Retina (tissue), 1 donor: ENCODE data around the gene GGT5.
"Not testable (repeated sequence)": the region's sequence is repeated elsewhere in the genome, so short reads cannot be mapped to it uniquely, and the experiment has no call there.

Experiments used
- DNase-seq: peaks from one replicate; pipeline ENCODE4 v3.0.0-alpha.2; 2016

GGT5 gene

DNA sequence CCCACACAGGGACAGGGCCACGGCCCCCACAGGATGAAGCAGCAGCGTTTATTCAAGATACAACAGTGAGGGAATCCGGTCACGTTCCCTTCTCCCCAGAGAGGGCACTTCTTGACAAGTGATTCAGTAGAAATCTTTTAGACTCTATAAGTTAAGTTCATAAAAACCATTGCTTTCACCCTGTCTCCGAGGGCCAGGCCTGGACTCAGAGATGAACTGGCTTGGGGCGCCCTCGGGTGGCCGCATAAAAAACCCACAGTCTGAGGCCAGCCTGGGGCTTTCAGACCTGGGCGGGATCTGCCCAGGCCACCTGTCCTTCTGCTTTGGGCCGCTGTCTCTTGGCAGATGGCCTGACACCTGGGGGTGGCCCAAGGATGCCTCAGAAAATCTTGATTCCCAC is 14.6 kb upstream of the GGT5 start:
- peak; percentile 59 for DNase-seq

DNA sequence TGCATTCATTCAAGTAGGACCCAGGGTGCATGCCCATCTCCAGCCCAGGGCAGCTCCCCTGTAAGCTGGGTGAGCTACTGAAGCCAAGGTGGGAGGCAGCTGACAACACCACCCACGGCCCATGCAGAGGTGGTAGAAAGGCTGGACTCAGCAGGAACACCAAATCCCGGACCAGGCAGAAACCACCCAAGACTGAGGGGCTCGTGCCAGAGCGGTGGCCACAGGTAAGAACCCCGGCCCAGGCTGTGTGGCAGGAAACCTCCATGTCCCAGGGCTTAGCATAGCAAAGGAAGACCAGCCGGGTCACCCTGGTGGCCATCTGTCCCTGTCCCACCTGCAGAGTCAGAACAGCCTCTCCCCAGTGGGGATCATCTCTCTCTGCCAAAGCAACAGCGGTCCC is 11.9 kb upstream of the GGT5 start:
- DNase-seq = not testable (repeated sequence)

DNA sequence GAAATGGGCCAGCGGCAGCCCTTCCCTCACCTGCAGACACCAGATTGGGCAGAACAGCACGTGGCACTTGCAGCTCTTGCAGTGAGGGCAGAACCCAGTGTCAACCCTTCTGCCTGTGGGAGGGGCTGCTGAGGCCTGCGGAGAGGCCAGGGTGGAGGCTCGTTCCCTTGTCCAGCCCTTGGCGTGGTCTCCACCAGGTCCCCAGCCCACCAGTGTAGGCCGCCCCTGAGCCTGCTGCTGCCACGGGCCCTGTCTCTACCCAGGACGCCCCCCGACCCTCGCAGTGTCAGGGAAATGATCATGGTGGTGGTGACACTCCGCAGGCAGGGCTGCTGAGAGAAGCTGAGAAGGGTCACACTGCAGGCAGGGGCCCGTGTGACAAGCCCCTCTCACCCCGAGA is 11.3 kb upstream of the GGT5 start:
- DNase-seq = not testable (repeated sequence)

DNA sequence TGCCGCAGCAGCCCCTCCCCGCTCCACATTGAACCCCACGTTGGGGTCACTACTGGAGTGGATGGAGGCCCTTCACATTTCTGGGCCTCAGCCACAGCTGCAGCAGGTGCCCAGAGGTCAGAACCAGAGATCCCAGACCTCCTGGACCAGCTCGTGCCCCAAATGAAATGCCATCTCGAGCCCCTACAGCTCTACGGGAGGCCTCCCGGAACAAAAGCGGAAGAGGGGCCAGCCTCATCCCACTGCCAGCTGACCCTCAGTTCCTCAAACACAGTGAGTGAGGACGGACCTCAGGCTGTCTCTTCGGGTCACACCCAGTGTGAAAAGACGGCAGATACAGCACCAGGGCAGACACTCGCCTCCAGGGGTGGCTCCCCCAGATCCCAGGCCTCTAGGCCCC is 8.2 kb upstream of the GGT5 start:
- DNase-seq = not testable (repeated sequence)

DNA sequence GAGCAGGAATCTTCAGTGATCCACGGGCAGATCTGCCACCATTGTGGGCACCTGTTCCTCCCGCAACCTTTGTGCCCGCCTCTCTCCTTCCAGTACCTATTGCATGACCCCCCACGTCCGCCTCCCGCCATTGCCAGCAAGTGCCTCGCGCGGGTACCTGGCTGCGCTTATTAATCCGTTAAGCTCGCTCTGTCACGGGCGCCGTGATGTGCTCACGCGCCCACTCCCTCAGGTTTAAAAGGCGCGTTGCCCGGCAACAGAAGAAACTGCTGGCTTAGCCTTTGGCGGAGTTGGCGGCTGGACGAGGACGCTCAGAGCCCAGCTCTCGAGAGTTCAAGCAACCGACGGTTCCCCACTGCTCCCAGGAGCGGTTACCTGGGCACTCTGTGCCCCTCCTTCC is 6.4 kb upstream of the GGT5 start:
- DNase-seq = not testable (repeated sequence)

DNA sequence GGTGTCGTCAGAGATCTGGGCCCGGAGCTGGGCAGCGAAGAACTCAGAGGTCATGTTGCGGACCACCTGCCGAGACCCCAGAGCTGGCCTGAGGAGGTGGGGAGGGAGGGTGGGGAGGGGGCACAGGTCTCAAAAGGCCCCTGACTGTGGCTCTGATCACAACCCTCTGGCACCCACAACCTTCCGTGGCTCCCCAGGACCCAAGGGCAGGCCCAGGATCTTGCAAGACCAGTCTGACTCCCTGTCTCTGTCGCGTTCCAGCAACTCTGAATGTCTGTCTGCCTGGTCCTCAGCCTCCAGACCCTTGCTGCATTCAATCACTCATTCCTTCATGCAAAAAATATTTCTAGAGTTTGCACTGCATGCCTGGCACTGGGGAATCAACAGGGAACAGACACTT is 4.5 kb upstream of the GGT5 start:
- not testable (repeated sequence) for DNase-seq

DNA sequence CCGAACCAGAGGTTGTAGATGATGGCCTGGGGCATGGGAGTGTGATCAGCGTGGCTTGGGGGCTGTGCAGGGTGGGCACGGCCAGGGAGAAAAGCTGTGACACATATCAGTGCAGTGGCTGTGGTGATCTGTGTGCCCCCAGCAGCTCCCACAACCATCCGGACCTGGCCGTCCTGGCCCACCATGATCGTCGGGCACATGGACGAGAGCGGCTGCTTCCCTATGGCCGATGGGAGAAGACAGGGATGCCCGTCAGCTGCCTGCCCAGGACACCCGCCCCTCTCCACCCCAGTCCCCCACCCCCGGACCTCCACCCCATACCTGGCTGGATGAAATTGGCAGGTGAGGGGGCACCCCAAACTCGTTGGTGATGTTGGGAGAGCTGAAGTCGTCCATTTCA is 3.7 kb upstream of the GGT5 start:
- not testable (repeated sequence) for DNase-seq

DNA sequence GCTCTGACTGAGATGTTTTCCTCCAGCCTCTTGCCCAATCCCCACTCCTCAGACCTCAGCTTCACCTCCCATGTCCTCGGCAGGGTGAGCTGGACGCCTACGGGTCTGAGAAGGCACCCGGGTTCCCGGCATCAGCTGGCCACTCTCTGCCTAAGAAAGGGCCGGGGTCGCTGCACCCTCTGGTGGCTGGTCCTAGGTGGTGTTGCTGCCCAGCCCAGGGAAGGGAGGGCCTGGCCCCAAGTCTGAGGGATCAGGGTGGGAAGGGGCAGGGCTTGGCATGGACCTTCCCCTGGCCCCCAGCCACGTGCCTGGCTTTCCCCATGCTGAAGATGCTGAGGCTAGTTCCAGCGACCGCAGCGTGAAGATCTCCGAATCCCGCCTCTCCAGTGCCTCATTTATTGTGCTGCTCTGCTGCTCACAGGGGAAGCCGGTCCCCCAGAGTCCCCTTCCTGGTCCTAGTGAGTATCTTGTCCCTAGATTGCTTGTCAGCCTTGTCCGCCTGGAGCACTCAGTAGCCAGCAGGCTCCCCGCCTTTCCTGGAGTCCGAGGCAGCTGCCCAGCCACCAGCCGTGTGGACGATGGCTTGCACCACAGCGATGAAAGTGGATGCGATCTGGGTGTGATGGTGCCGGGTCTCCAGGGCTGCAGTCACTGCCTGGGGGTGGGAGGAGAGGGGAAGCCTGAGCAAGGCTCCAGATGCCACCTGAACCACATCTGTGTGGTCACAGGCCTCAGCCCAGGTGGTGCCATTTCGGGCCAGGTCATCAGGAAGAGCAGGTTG is 2.9 kb upstream of the GGT5 start:
- DNase-seq = peak; percentile 88

DNA sequence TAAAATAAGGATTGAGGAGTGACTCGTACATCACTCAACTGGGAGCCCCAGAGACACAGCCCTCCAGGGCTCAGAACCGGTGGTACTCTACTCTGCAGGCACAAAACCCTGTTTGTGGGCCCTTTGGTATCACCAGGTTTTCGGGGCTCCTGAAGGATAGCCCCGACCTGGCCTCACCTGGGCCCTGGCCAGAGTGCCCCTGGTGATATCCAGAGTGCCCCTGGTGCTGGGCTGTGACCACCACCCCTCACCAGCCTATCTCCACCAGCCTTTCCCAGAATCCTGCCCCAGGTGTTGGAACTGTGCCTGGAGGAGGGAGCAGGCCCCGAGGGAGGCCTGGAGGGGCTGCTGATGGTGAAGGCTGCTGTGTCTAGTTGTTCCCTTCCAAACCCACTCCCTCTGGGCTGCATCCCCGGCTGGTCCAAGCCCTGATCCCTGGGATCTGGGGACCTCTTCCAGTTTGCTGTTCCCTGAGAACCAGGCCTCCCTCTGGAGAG is 2.2 kb upstream of the GGT5 start:
- DNase-seq = no peak

DNA sequence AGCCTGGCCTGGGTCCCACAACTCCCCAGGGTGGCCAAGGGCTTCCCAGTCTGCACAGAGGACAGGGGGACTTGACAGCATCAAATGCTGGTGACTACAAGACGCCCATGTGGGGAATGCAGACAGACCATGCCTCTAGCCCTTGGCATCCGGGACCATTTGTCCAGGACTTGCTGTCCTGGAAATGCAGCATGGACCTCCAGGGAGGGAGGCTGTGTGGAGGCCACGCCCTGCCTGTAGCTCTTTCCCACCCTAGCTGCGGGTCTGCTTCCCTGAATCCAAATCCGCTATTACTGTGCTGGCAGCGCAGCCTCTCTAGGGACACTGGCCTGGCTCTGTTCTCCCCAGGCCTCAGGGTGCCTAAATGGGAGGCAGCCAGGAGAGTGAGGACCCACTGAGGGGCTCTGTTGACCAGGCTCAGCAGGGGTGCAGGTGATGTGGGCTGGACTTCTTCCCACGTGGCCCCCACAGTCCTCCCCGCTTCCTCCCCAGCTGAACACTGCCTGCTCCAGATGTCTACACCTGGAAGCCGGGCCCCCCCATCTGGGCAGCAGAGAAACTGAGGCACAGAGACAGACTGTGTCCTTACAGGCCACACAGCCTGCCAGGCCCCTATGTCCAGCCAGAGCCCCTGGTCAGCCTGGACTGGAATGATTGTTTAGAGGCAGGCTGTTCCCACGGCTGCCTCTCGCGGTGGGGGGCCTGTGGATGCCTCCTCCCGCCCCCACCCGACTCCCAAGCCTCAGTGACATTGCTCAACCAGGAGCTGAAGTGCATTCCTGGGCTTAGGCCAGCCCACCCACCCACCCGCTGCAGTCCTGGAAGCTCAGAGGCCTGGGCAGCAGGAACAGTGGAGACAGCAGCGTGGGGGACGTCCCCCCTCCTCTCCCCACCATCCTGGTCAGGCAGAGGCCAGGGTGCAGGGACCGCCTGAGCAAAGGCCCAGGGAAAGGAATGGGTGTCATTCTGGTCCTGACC is 991 bp upstream of the GGT5 start:
- DNase-seq = not testable (repeated sequence)

DNA sequence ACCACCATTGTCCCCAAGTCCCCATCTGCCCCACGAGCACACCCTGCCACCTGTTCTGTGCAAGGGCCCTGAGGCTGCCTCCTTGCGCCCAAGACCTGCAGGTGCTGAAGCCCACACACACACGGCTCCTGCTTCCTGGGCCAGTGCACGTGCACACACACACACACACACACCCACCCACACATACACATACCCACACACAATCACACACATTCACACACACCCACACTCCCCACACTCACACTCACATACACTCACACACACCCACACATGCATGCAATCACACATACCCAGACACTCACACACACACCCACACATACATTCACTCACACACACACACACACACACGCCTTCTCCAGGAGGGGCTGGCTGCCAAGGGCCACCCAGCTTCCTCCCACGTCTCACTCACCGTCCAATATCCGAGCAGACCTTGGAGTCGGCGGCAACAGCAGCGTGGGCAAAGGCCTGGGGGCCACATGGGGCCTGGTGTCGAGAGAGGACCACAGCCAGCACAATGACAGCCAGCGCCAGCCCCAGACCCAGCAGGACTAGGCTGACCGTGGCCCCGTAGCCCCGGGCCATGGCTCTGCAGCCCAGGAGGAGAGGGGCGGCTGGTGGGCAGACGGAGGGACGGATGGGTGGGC is 616 bp downstream of the GGT5 start:
- DNase-seq = no peak

DNA sequence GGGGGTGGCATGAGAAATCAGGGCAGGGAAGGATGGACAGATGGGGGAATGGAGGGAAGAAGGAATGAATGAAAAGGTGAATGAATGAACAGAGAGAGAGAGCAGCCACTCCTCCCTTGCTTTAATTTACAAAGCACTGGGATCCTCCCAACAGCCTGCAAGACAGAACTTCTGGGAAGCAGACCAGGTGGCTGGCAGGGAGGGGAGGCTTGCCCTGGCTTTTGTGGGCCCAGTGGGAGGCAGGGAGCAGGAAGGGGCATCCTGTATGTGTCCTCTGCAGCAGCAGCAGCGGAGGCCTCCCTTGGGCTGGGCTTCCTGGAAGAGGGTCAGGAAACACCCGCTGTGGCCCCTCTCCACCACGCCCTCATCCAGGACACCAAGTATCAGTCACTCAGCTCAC is 1.5 kb downstream of the GGT5 start:
- not testable (repeated sequence) for DNase-seq

DNA sequence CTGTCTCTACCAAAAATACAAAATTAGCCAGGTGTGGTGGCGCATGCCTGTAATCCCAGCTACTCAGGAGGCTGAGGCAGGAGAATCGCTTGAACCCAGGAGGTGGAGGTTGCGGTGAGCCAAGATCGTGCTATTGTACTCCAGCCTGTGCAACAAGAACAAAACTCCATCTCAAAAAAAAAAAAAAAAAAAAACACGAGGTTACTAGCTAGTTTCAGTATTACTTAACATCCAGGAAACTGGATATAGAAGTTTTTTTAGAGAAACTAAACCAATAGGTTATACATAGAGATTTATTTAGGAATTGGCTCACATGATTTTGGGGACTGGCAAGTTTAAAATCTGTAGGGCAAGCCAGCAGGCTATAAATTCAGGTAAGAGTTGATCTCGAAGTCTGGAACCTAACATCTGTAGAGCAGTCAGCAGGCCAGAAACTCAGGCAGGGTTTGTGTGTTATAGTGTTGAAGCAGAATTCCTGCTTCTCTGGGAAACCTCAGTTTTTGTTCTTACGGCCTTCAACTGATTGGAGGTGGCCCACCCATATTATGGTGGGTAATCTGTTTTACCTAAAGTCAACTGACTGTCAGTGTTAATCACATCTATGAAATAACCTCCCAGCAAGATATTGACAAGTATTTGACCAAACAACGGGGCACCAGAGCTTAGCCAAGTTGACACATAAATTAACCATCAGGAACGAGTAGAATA is 3.7 kb downstream of the GGT5 start:
- DNase-seq = not testable (repeated sequence)

DNA sequence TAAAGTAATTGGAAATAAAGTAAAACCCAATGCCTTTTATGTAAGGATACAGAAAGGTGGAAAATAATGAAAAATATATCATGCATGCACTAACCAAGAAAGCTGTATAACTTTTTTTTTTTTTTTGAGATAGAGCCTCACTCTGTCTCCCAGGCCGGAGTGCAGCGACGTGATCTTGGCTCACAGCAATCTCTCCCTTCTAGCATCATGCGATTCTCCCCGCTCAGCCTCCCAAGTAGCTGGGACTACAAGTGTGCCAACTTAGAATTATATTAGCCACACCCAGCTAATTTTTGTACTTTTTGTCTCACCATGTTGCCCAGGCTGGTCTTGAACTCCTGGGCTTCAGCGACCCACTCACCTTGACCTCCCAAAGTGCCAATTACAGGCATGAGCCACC is 4.5 kb downstream of the GGT5 start:
- DNase-seq = no peak

DNA sequence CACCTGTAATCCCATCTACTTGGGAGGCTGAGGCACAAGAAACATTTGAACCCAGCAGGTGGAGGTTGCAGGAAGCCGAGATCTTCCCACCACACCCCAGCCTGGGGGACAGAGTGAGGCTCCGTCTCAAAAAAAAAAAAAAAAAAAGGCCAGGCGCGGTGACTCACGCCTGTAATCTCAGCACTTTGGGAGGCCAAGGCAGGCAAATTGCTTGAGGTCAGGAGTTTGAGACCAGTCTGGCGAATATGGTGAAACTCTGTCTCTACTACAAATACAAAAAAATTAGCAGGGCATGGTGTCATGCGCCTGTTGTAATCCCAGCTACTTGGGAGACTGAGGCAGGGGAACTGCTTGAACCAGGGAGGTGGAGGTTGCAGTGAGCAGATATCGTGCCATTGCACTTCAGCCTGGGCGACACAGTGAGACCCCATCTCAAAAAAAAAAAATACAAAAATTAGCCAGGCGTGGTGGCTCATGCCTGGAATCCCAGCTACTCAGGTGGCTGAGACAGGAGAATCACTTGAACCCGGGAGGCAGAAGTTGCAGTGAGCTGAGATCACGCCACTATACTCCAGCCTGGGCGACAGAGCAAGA is 6.7 kb downstream of the GGT5 start:
- DNase-seq = not testable (repeated sequence)

DNA sequence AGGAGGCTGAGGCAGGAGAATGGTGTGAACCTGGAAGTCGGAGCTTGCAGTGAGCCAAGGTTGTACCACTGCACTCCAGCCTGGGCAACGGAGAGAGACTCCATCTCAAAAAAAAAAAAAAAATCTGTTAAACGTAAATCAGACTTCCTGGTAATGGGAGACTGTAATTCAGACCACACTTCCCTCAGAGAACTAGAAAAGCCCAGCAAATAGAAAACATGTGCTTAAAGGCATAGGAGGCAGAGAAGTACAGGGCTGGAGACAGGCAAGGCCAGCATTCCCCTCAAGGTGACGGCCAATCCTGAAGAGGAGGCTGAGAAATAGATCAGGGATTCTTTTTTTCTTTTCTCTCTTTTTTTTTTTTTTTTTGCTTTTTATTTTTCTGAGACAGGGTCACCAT is 8.2 kb downstream of the GGT5 start:
- no peak for DNase-seq

DNA sequence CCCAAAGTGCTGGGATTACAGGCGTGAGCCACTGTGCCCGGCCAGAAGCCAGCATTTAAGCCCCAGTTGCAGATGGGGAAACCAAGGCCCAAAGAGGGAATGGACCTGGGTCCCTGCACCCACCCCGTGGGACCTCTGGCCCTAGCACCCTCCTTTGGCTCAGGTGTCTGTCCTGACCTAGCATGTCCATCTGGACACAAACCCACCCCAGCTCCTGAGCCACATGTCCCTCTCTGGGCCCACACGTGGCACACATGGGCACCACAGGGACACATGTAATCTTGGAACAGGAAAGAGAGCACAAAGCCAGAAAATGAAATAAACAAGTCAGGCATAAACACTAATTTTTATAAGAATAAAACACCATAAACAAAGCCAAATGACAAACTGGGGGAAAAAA is 9.6 kb downstream of the GGT5 start:
- no peak for DNase-seq

DNA sequence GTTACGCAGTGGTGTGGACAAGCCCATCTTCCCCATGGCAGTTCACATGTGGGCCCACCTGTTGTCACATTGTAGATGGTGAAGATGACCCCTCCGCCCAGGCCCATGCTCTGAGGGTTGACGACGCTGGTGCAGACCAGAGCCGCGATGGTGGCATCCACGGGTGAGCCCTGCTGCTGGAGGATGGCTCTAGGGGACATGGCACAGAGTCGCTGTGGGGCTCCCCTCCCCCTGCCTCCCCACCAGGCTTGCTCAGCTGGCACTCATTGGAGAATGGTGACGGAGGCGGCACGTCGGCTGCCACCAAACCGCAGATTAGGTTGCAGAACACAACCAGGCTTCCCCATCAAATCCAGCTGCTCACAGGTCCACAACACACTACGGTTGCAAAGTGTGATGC is 11.1 kb downstream of the GGT5 start:
- DNase-seq = no peak

DNA sequence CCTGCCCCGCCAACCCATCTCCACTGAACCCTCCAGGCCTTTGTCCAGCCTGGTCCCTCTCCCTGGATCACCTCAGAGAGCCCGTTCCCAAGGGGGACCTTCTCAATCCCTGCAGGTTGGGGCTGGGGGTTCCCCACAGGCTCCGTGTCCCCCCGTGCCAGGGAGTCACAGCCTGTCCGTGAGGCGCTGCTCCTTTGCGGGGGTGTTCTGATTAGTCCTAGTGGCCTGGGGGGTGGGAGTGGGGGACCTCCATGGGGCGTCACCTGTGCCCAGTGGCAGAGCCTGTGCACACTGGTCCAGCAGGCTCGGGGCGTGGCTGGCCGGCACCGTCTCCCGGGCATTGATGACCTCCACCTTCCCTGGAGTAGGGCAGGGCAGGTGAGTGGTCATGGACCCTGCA is 11.6 kb downstream of the GGT5 start:
- DNase-seq = no peak

DNA sequence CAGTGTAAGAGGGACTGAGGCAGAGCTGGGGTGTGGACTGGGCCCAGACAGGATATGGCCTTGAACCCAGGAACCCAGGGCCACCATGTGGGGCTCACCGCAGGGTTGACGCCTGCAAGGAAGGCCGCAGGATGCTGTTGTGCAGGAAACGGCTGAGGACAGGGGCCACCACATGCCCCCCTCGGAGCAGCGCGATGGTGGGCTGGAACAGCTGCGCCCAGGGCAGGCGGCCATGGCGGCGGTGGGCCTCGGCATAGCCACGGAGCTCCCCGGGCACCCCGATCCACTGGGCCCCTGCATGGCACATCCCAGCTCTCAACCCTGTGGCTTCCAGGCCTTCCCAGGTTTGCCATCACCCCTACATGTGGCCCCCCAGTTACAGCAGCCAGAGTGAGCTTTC is 12.2 kb downstream of the GGT5 start:
- no peak for DNase-seq

DNA sequence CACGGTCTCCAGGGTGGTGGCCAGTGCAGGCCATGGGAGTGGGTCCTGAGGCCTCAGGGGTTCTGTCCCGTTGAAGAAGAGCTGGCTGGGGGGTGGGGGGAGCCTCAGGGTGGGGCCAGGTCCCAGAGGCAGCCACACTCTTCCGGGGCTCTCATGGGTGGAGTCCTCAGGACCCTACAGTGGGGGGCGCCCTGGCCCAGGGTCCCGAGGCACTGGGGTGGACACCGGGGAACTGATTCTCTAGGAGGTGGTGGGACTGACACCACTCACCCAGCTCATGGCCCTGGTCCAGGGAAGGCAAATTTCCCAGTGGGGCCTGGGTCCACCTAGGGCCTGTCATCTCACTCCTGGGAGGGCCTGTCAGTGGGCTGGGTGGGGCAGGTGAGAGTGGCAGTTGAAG is 12.8 kb downstream of the GGT5 start:
- DNase-seq = no peak

DNA sequence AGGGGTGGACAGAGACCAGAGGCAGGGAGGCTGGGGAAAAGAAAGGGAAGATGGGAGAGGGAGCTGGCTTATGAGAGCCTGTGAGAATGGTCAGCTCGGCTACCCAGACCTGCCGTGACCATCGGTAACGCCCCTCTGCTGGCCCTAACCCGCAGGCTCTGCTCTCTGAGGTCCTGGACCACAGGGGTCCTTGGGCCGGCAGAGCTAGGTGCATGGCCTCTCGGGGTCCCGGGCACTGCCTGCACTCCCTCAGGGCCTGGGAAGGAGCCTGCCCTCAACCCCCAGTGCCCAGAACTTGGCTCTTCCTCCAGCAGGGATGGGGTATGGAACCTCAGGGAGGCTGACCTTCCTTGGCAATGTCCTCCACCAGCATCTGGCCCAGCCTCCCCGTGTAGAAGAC is 13.2 kb downstream of the GGT5 start:
- no peak for DNase-seq
